ENCODE results near the gene SV2B.

Gene SV2B

DNA sequence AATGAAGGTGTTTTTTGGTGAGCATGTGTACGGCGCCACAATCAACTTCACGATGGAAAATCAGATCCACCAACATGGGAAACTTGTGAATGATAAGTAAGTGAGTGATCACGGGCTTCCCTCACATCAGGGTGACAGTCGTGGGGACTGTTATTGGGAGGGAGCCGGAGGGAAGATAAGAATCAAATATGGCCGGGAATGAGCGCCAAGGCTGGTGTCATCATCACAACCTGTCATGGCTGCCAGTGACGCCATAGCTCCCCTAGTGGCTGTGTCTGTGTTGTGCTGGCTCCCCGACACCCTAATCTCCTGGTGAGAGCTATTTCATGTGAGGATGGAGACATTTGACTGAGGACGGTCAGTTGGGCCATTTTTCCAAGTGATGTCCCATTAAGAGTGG, 168.5 kb downstream of the SV2B start:
- no peak for DNase-seq (ENCODE audit: low spot score)

DNA sequence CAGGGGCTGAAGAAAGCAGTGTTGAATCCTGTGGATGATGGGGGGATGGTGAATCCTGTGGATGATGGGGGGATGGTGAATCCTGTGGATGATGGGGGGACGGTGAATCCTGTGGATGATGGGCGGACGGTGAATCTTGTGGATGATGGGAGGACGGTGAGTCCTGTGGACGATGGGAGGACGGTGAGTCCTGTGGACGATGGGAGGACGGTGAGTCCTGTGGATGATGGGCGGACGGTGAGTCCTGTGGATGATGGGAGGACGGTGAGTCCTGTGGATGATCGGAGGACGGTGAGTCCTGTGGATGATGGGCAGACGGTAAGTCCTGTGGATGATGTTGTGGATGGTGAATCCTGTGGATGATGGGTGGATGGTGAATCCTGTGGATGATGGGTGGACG, 170.7 kb downstream of the SV2B start:
- DNase-seq (ENCODE audit: low spot score) = no peak

DNA sequence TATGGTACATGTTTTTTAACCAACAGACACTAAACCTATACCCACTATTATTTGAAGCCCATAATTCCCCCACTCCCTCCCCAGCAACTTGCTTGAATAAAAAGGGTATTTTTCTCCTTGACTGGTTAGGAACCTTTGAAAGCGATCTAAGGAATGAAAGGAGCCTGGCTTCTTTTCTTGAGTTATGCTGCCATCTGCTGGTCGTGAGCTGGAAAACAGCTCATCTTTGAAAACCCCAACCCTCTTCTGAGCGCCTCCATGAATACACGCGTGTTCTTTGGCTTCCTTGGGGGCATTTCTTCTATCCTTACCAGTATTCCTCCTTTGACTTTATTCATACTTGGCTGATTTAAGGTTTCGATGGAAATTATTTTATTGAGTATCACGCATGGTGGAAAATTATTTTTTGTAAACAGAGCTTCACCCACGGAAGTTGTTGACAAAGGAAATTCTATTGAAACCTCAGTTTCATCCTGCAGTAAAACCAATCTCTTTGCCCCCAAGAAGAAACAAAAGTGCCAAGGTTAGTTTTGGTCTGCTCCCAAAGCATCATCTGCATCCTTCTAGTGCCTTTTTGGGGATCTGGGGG, 171.6 kb downstream of the SV2B start:
- DNase-seq (ENCODE audit: low spot score) = peak; percentile 89

DNA sequence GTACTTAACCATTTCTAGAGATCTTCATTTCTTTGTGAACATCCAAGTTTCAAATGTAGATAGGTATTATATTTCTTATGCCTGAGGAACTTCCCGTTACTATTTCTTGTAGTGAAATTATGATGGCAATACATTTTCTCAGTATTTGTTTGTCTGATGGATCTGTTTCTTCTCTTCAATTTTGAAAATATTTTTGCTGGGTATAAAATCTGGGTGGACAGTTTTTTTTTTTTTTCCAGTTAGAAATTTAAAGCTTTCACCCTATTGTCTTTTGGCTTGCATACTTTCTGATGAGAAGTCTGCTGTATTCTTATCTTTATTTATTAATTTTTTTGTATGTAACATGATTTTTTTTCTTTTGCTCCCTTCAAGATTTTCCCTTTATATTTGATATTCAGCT, 175.8 kb downstream of the SV2B start:
- DNase-seq (ENCODE audit: low spot score) = no peak

DNA sequence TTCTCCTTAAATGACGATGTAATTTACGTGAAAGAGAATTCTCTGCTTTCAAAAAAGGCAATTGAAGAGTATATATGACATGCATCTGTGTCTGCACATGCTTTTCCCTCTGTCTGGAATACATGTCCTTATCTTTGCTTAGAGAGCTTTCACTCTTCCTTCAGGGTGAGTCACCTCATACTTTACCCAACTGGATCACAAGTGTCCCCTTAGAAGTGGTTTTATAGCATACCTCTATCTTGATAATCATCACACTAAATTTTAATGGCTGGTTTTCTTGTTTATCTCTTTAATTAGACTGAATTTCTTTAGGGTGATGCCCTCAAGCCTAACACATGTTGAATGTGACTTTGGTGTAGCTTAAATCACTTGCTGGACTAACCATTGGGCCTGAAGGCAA, 178.9 kb downstream of the SV2B start:
- no peak for DNase-seq (ENCODE audit: low spot score)

DNA sequence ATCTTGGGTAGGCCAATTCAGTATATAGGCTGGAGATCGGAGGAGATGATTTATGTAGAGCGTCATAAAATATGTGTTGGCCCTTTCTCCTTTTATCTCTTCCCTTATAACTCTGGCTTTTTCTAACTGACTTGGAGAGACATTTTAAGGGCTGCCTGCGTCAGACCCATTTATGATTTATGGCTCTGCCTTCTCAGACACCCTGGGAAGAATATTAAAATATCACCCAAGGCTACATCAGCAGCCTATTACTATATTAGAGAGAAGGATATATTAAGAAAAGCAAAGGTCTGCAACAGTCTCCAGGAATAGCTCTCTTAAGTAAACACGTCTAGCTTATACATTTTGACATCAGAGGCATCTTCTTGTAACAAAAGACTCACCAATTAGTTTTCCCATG, 179.4 kb downstream of the SV2B start:
- DNase-seq (ENCODE audit: low spot score) = no peak

DNA sequence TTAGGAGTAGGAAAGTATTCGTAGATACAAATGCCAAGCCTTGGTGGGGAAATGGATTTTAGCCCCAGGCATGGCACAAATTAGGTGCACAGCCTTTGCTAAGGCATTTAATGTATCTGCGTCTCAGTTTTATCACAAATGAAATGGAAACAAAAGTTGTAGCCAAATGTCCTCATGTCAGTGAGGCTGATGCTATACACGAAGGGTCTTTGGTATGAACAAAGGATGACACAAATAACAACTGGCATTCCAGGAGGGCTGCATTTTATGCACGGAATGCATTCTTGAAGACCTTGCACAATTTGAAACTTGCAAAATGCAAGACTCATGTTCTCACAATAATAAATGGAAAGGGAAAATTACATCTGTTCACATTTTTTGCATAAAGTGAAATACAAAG, 181.9 kb downstream of the SV2B start:
- no peak for DNase-seq (ENCODE audit: low spot score)

DNA sequence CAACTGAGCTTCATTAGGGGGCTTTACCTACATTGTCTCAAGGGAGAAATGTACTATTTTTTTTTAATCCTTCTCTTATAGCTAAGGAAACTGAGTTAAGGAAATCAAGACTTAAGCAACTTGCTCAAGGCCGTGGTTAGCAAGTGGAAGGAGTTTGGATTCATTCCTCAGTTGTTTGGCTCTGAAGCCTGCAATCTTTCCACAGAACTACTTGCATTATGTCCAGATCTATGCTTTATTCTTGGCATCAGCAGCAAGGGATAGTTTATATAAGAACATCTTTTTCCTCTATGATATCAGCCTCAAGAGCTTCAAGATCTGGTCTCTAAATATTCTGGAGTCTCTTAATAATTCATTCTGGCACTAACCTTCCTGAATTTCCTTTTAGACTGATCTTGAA, 182.4 kb downstream of the SV2B start:
- DNase-seq (ENCODE audit: low spot score) = no peak

DNA sequence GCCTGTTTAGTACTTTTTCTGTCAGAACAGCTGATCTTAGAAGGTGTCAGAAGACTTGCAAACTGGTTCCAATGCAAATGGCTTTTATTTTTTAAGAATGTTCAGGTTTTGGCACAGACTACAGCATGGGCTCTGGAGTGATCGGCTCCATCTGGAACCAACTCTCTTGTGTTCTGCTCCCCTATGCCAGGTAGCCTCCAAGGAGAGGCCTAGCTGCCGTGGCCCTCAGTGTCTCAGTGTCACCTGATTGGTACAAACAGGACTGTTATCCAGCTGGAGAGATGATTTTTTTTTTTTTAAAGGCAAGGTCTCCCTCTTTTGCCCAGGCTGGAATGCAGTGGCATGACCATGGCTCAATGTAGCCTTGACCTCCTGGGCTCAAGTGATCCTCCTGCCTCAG, 183.1 kb downstream of the SV2B start:
- peak; percentile 40 for DNase-seq (ENCODE audit: low spot score)

DNA sequence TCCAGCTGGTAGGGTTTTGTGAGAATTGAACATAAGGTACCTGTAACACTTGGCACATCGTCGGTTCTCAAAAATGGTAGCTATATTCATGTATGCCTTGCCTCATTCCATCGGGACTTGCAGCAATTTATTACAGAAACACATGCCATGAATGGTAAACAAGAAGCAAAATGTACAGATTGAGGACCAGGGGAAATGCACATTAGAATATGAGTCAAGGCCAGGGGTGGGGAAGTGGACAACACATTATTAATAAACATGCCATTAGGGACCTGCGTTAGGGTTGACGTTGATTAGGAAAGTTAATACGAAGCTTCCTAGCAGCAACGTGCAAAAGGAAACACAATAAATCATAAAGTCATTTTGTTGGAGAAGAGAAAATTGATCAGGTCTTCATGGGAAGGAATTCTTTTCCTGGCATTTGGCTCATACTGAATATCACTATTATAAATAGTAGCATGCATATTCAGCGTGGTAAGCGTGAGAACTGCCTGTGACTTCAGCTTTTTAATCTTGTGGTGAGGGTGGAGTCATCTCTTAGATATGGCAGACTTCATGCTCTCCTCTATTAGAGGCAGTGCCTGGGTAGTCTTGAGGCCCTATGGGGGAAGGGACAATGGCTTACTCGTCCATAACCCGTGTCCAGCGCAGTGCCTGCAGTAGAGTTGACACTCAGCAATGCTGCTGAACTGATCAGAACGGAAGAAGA, 184.9 kb downstream of the SV2B start:
- no peak for DNase-seq (ENCODE audit: low spot score)

DNA sequence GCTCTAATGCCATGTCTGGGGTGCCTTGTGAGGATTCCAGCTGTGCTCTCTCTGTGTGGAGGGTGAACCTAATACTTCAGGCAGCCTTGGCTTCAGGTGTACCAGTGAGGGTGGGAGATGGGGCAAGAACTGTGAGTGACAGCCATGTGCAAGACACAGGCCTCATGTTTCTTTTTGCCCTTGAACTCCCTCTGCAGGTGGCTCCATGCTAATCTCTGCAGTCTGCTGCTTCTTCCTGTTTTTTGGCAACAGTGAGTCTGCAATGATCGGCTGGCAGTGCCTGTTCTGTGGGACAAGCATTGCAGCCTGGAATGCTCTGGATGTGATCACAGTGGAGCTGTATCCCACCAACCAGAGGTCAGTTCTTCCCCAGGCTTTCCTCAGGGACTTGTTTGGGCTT, 189.3 kb downstream of the SV2B start:
- DNase-seq (ENCODE audit: low spot score) = peak; percentile 60

DNA sequence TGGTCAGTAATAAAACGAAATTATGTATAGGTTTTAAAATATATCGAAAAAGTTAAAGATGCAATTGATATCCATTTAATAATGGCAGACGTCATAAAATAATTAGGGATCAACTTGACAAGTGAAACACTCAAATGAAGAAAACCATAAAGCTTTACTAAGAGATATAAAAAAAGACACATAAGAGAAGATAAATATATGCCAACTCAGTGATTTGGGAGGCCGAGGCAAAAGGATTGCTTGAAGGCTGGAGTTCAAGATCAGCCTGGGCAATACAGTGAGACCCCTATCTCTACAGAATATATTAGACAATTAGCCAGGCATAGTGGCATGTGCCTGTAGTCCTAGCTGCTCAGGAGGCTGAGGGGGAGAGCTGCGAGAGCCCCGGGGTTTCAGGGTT, 190.5 kb downstream of the SV2B start:
- DNase-seq (ENCODE audit: low spot score) = no peak

DNA sequence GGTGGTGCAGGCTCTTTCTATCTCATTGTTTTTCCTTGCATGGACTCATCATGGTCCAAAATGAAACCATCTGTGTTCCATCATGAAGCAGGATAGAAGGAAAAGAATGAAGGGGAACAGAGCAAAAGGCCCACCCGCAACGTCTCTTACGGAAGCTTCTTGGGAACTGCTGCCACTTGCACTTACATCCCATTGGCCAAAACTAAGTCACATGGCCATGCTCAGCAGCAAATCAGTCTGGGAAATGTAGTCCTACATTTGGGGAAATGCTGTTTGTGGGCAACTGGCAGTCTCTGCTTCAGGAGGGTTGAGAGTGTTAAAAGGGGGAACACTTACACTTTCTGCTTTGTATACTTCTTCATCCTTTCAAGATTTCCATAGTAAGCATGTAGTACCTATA, 191.6 kb downstream of the SV2B start:
- DNase-seq (ENCODE audit: low spot score) = peak; percentile 27

DNA sequence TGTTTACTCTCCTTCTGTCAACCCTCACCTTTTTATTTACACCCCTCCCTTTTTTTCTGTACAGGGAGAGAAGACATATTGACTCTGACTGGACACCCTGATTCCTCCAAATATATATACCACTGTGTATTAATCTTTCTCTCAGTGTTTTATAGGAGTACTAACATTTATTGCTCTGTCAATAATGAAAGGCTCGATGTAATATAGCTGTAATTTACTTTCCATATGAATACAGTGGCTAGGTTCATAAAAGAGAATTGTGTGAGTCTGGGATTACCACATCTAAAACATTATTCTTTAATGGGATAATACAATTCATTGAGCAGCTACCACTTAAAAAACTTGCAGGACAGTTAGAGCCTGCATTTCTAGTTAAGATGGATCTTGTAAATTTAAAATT, 194.3 kb downstream of the SV2B start:
- no peak for DNase-seq (ENCODE audit: low spot score)

DNA sequence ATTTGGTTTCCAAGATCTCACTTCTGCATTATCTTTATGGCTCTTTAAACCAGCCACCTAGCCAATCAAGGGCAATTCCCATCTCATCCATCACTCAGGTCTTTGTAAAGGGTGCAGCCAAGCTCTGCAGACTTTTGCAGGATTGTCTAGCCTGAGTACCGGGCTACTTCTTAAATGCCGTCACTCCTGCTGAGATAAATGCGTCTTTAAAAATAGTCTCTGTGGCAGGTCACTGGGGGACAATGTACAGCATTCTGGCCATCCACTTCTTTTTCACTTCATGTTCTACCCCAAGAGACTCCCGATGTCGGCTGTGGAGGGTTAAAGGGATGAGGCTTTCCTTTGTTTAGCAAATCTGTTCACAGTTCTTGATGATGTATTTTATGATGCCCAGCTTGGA, 194.7 kb downstream of the SV2B start:
- no peak for DNase-seq (ENCODE audit: low spot score)

DNA sequence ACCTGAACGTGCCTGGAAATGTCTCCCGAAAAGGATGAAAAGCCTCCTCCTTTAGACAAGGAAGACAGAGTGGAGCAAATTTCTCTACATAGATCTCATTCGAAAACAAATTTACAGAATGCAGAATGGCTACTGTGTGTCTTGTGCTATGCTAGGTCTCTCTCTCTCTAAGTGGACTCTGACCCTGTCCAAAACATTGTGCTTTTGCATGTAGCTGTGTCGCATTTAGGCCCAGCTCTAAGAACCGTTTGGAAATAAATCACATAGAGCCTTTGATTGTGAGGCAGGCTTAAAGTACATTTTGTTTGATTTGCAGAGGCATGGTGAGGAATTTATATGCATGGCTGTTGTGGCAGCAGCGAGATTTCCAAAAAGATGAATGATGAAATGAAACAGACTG, 198.0 kb downstream of the SV2B start:
- no peak for DNase-seq (ENCODE audit: low spot score)

DNA sequence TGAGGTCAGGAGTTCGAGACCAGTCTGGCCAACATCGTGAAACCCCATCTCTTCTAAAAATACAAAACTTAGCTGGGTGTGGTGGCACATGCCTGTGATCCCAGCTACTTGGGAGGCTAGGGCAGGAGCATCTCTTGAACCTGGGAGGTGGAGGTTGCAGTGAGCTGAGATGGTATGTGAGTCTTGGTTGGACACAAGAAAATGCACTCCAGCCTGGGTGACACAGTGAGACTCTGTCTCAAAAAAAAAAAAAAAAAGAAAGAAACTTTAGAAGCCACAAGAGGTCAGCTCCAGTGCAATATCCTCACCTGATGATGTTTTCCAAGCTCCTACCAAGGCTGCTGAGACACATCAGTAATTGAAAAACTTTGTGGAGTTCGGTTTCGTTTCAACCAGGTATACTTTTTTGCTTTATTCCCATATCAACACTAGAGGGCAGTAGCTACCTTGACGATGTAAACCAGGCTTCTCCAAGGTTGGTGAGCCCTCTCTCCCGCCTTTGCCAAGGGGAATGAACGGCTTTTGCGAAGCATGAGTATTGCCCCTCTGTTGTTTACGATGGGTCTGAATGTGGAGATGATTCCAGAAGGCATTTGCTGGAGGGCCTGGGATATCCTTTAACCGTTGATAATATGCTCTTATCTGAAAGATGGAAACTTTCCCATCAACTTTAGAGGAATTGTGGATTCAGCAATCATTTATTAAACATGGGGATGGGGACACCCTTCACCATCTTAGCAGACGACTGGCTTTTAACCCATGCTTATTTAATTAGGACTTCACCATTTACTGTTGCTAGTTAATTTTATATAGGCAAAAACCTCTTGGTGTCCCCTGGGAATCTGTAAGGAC, 202.8 kb downstream of the SV2B start:
- DNase-seq (ENCODE audit: low spot score) = peak; percentile 74

DNA sequence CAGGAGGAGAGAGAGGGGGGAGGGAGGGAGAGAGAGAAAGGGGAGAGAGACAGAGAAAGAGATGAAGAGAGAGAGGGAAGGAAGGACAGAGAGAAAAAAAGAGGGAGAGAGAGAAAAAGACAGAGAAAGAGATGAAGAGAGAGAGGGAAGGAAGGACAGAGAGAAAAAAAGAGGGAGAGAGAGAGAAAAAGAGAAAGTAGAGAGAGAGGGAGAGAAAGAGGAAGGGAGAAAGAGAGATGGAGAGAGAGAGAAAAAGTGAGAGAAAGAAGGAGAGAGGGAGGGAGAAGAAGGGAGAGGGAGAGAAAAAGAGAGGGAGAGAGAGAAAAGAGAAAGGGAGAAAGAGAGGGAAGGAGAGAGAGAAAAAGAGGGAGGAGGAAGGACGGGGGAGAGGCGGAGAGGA, 204.2 kb downstream of the SV2B start:
- no peak for DNase-seq (ENCODE audit: low spot score)

DNA sequence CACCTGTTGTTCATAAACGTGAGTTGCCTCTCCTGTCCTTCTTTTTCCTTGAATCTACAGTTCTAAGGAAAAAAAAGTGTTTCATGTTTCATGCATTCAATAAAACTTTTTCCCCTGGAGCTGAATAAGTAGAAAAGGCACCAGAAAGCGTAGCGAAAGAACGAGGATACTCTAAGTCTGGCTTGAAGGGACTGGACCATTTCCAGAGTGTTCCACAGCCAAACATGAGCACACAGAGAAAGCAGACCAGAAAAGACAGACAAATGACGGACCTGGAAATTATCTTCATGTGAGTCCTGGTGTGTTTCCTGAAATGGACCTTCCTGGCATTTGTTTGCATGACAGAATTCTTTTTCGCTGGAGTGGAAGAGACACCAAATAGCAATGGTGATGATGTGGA, 204.7 kb downstream of the SV2B start:
- peak; percentile 40 for DNase-seq (ENCODE audit: low spot score)

DNA sequence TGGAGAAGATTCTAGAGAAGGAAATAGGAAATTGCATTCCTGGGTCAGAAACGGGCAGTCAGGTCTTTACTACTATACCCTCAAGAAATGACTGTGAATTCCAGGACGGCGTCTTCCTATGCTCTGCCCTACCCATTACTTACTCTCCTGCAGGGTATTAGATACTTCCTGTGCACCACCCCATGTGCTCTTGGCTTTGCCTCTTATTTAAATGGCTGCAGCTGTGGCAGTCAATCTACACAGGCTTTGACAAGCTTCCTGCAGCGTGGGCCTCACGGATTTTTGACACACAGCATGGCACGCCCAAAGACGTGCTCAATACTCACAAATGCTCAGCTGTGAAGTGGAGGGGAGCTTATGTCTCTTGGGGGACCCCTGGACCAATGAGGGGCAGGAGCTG, 206.1 kb downstream of the SV2B start:
- no peak for DNase-seq (ENCODE audit: low spot score)

DNA sequence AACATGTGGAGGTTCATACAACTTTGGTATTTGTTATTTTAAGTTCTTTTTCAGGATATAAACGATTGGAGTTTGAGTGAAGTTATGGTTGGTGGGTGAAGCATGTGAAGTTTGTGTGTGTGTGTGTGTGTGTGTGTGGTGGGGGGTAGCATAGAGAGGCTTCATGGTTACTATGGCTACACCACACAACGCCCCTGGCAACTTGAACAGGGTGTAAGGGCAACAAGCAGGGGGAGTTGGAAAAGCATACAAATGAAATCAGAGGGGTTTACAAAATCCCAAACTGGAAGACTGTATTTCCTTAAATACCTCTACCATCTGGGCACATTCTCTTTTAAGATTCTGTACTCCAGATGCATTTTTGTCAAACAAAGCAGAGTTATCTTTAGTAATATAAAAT, 207.5 kb downstream of the SV2B start:
- no peak for DNase-seq (ENCODE audit: low spot score)

DNA sequence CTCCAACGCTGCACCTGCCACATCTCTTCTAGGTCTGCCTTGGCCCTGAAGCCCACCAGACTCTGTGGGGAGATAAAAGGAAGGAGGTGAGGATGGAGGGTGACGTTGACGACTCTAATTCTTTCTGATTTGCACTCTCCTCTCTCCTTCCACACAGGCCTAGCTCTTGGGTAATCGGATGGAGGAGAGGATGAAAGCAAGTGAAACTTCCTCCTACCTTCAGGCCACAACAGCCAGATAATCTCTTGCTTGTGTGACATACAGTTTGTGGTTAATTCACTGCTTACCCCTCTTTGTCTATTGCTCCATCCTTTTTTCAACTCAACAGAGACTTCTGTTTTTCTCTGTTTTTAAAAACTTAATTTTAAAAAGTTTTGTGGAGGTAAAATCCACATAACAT, 208.1 kb downstream of the SV2B start:
- no peak for DNase-seq (ENCODE audit: low spot score)

DNA sequence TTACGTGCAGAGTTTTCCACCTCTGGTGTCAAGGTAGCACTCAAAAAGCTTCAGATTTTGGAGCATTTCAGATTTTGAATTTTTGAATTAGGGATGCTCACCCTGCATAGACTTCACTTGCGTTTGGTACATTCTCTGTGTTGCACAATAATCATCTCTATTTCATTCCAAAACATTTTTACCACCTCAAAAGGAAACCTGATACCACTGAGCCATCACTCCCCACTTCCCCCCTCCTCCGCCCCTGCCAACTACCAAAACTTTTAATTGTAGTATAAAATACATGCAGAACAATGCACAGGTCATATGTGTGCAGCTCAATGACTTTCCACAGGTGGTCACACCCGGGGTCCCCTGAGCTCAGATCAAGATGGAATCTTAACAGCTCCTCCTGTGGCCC, 208.8 kb downstream of the SV2B start:
- DNase-seq (ENCODE audit: low spot score) = no peak

All from cerebellar cortex (tissue), 1 donor.